GM18520 (cell line): ENCODE data around the gene CELA2B.
A peak's percentile ranks its signal among the peaks of the same experiment; 100 is the strongest.

Experiments used
- ATAC-seq: cut with Tn5 transposase; IDR thresholded peaks from one replicate; pipeline ENCODE4 v1.9.1; 2021; ENCODE audit not compliant: unreplicated experiment

Gene CELA2B

DNA sequence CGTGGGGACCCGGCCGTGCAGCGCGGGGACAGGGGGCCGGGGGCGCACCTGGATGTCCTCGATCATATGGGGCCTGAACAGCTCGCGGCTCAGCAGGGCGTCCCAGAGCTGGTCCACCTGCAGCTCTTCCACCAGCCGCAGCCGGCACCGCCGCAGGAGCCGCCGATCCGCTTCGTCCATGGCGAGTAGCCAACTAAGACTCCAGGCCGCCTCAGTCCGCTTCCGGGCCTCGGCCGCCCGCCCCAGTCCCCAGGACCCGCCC is 48.0 kb downstream of the CELA2B start, which contains the start of gene CASP9:
Gene CASP9 (minus strand): TSS at position 195 of the 262 bp plus-strand sequence. CDS start 15 bp downstream, at position 180.
- ATAC-seq: no peak

DNA sequence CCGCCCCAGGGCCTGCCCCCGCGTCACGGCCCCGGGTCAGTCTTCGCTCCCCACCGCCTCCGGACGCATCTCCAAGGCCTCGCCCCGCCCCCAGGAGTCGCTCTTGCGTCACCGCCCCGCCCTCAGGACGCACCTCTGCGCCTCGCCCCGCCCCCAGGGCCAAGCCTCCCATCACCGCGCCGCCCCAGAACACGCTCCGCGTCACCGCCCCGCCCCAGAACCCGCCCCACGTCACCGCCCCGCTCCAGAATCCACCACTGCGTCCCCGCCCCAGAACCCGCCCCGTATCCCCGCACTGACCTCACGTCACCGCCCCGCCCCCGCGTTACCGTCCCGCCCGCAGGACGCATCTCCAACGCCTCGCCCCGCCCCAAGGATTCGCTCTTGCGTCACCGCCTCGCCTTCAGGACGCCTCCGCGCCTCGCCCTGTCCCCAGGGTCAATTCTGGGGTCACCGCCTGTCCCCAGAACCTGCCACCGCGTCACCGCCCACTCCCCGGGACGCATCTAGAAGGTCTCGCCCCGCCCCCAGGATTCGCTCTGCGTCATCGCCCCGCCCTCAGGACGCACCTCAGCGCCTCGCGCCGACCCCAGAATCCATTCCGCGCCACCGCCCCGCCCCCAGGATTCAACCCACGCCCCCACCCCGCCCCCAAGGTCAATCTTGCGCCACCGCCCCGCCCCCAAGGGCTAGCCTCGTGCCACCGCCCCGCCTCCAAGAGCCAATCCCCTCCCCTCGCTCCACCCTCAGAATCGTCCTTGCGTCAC is 48.6 kb downstream of the CELA2B start:
- ATAC-seq: peak; percentile 23

DNA sequence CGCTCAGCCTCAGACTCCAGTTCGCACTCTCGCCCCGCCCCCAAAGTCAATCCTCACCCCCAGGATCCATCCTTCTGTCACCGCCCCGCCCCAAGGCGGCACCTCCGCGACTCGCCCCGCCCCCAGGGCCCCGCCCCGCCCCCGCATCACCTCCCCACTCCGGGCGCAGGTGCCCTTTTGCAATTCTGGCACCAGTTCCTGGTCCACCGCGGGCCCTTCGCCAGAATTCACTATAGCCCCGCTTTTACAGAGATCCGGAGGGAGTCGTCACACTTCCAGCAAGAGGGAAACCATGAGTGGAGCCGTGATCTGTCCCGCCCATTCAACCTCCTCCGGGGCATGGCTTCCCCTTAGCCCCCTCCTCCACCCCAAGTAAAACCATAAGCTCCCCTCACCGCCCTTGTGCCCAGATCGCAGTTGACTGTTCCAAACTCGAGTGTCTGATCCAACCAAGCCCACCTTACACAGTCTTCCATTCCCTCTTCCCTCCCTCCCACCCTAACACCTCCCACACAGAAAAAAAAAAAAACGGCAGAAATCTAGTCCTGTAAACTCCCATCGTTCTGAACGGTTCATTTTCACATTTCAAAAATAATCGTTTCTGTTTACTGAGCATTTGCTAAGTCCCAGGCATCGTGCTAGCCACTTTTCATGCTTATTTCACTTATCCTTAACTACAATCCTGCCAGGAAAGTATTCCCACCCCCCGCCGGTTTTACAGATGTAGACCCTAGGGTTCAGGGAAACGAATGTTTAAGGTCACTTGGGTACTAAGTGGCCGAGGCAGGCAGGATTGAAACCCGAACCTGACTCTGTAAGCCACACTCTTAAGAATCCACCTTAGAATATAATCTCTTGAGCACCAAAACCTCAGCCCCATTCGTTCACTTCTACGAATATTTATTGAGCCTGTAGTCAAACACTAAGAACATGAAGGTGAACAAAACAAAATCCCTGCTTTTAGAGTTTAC is 49.4 kb downstream of the CELA2B start:
- no peak for ATAC-seq

DNA sequence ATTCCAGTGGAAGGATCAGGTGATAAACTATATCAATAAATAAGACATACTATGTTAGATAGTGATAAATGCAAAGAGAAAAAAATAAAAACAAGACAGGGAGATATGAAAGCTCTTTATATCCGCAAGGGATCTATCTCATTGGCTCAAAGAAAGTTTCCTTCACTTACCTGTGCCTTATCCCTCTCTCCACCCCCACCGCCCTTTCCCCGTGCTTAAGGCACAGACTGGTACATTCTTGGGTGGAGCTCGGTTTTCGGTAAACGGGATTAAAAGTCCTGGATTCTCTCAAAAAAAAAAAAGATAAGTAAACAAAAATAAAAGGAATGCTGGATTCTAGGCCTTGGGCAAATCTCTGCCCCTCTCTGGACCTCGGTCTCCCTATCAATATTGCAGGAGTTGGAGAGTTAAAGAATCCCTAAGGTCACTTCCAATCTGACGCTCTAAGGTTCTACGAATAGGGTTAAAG is 50.2 kb downstream of the CELA2B start:
- no peak for ATAC-seq

DNA sequence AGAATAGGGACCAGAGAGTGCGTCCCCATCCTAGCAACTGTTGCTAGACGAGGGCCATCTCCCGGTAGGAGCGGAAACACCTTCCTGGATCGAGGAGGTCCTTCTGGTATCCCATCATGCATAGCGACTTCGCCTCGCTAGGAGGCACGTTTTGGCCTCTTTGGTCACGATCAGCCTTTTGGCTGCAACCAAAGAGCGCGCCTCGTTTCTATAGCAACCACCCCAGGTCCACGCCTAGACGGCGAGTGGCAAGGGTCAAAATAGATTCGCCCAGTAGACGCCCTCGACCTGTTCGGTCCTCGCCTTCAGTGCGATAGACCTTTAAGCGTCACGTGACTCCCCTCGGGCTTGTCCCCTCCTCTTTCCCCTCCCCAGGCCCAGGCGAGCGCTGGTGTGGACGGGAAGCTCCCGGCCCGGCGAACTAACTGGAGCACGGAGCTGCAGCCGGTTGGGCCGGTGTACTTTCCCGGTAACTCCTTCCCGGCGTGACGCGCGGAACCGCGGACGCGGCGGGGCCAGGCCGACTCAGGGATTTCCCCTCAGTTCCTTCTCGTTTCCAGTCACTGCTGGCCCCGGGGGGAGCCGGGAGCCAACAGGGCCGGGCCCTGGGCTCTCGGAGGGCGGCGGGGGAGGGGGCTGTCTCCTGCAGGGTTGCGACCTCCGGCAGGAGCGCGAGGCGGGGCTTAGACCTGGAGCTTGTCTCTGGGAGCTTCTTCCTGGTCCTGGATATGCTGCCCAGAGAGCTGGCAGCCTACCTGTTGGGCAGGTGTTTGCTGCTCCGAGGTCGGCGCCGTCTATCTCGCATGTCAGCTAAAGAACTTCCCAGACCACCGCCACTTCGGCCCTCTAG is 50.8 kb downstream of the CELA2B start, which contains the start of gene DNAJC16:
Gene DNAJC16 (plus strand): TSS at position 359 of the 850 bp plus-strand sequence. CDS start 2,258 bp downstream, outside the sequence.
- ATAC-seq: peak; percentile 58

DNA sequence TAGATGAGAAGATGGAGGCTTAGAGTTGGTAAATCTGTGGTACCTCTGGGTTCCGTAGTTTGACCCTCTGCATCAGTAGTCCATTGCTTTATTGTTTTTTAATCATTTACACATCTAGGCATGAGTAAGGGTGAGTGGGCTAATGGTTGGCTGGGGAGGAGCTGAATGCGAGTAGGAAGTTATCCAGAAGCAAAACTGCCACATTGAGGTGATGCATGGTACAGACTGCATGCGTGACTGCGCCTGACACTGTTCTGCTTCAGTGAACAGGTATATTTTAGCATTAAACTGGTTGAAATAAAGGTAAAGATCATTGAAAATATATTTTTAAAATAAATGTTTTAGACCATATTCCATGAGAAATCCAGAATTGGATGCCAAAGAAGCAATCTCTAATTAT is 55.1 kb downstream of the CELA2B start:
- ATAC-seq: no peak

DNA sequence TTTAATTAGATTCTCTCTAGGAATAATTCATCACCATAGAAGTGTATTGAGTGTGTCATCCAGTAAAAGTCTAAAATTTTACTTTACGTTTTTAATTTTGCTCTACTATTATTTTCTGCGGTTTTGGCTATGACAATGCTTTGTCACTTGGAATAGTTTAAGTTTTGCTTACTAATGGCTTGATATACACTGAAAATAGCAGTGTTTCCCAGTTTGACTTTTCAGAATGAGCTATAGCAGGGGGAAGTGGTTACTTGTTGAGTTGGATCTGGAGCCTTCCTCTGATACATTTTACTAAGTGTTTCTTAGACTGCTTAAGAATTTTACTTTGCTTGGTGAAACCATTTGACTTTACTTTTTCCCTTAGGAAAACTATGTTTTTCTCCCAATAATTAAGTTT is 55.8 kb downstream of the CELA2B start:
- ATAC-seq: no peak

DNA sequence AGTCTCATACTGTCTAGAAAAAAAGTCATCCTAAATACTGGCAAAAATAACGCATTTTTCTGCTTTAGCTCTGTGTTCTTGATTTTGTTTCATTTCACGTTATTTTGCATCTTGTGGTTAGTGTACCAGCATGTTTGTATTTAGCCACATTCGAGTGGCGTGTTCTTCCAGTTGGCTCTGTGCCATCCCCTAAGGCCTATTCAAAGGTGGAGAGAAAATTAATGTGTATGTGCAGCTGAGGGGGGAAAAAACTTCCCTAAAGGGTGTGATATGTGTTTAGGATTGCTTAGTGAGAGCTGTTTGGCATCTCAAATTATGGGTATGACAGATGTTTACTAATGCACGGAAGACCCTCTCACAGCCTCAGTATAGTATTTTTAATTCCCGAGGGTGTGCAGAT is 62.9 kb downstream of the CELA2B start:
- ATAC-seq: no peak

DNA sequence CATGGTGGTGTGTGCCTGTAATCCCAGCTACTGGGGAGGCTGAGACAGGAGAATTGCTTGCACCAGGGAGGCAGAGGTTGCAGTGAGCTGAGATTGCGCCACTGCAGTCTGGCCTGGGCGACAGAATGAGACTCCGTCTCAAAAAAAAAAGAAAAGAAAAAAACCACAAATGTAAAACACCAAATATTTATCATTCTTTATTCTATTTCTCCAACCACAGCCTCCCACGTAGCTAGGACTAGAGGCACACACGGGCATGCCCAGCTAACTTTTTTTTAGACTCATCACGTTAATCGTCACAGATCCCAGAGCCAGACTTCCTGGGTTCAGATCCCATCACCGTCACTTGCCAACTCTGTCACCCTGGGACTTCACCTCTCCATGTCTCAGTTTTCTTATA is 64.3 kb downstream of the CELA2B start:
- ATAC-seq: no peak
